Measurements from ENCODE around the gene PCSK2. TPM values are rescaled to one million over a fixed set of nuclear protein-coding genes. Genes with fewer than 3 reads are reported as not detected.

PCSK2 gene
- total RNA-seq, 1 donor from 2014 or later: 0.72 TPM

DNA sequence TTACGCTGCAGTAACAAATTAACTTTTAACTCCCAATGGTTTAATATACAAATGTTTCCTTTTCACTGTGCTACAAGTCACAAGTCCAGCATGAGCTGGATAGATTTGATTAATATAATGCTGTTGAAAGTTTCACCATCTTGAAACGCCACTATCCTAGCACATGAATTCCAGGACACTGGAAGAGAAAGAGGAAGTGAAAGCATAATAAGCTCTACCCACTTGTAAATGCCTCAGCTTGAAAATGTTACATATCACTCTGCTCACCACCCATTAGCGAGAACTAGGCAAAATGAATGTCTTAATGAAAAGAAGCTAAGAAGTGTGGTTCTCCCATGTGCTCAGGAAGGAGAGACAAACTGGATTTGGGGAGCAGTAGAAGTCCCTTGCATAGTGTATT is 46.9 kb downstream of the PCSK2 start:
- DNase-seq: no peak

DNA sequence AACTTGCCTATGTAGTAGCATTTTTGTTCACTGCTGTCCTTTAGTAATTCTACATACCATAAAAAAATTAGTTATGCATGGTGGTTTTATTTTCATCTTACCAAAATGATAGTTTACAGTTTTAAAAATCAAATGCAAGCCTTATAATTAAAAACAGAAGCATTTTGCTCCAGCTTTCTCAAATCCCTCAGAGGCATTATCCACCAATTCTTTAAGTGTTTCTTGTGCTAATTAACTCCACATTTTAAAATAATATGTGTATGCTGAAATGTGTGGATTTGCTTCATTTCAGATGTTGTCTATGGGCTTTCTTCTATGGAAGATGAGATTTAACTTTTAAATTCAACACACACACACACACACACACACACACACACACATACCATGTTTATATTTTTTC is 49.3 kb downstream of the PCSK2 start:
- DNase-seq: no peak

DNA sequence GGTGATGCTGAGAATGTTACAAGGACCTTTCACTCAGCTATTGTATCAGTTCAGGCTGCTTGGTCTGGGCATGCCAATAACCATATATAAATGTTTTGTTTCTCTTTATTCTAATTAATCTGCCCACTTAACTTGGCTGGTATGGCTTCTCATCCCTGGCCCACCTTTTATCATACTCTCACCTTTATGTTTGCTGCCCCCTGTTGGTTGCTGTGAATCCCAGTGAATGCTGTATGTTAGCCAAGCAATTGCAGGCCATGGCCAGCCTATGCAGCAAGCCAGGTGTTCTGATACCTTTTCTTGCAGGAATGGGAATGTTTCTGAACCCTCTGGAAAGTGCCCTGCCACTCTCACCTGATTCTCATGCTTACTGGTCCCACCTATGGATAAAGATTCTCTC is 54.6 kb downstream of the PCSK2 start:
- DNase-seq: peak; percentile 16

DNA sequence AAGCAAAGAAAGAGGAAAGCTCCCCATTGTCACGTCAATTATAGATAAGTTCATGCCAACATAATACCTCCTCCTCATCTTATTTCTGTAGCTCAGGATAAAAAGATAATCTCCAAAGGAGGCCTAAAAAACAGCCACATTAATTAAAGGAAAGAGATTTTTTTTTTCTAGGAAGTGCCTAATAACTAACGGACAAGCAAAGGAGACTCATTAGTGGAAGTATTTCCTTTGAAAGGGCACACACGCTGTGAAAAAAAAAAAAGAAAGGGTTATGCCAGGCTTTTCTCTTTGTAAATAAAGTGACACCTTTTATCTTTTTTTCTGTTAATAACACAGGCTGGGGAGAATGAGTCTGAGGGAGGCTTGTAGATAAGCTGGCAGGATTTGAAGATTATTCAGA is 55.7 kb downstream of the PCSK2 start:
- DNase-seq: no peak

DNA sequence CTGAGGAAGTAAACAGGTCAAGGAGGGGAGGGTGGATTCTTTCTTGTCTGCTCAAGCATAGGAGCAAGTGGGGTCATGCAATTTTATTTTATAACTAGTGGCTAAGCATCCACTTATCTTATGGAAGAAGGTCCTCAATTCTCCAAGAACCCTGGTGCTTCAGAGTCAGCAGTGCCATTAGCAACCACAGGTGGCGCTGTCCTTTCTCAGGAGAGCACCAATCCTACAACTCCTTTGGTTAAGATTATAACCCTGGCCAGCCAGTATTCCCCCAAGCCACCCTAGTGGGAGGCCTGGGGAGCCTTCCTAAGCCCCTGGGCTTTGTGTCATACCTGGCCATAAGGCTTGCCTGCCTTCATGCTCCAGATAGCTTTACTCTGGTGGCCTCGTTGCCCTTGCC is 60.7 kb downstream of the PCSK2 start:
- no peak for DNase-seq

DNA sequence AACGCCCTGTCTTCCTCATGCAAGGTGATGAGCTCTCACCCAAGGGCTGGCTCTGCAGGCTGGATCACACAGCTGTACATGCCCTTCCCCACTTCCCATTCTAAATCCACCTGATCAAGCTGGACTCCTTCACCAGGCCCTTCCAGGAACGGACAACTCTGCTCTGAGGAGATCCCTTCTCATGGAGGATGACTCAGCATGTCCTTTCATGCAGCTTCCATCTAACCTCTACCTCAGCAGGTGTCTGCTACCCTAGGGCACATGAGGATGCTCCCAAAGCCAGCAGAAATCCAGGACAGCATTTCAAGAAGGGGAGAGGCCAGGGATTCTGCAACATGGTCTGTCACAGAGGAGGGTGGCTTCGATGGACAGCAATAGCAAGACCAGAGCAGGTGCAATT is 61.2 kb downstream of the PCSK2 start:
- DNase-seq: no peak

DNA sequence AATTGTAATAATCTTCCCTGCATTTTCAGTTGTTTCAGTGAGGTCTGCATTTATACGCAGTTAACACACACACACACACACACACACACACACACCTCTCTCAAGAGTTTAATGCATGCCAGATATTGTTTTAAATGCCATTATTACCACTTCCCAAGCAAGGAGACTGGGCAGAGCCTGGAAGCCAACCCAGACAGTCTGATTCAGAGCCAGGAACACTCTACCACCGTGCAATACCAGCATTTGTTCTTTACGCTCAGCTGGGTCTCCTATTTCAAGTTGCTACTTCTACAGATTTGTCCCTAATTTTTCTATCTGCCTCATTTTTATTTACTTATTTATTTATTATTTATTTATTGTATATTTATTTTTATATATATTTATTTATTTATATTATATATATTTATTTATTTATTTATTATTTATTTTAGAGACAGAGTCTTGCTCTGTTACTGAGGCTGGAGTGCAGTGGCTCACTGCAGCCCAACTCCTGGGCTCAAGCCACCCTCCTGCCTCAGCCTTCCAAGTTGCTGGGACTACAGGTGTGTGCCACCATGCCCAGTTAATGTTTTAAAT is 68.4 kb downstream of the PCSK2 start:
- DNase-seq: peak; percentile 12

DNA sequence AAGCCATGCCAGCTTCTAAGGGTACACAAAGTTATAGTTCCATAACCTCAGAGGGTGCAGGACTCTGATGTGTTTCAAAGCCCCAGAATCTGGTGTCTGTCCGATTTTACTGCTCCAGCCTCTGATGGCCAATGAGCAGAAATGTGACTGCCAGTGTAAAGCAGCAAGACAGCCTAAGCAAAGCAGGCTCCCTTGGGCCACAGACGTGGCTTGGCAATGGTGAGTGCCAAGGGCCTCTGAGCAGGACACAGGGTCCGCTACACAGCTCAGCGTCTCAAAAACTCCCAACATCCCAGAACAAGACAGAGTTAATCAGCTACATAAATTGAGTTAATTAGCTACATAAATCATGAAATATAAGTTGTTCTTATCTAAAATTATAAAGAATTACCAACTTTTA is 69.2 kb downstream of the PCSK2 start:
- no peak for DNase-seq

DNA sequence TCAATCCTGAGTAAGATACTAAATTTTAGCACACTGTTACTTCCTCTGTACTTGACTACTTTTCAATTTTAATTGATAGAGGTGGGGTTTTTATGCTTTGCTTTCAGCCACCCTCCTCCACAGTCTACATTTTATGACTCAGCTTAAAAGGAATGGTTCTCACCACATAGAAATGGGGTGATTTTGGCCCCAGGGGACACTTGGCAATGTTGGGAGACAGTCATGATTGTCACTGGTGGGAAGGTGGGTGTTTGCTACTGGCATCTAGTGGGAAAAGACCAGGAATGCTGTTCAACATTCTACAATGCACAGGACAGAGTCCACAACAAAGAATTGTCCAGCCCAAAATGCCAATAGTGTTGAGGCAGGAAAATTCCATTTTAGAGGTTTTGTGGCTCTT is 71.3 kb downstream of the PCSK2 start:
- DNase-seq: no peak

DNA sequence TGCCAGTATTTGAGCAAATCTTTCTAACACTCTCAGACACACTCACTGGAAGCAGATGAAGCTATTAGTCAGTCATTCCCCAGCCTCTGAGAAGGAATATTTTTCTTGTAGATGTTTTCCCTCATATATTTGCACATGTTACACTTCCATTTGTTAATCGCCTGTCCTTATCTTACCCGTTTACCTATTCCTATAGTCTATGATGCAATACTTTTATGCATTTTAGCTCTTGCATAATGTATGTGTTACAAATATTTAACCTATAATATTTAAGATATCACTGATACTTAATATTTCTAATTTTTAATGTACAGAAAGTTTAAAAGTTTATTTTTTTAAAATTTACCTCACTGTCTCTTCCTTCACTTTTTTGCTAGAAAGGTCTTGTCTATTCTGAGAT is 71.9 kb downstream of the PCSK2 start:
- no peak for DNase-seq

DNA sequence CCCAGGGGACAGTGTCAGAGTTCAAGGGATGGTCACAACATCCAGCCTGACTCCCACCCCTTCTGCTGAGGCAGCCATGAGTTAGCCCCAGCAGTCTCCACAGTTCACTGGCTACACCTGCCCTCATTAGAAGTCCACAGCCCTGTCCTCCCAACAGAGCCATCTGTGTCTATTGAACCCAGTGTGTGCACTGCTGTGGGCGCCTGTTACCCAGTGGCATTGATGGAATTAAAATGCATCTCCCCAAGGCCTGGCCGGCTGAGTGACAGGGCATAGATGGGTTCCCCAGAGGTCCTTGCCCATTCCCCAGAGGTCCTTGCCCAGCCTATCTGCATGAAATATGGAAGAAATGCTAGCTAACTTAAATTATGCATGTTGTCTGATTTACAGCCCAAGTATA is 73.3 kb downstream of the PCSK2 start:
- DNase-seq: no peak

DNA sequence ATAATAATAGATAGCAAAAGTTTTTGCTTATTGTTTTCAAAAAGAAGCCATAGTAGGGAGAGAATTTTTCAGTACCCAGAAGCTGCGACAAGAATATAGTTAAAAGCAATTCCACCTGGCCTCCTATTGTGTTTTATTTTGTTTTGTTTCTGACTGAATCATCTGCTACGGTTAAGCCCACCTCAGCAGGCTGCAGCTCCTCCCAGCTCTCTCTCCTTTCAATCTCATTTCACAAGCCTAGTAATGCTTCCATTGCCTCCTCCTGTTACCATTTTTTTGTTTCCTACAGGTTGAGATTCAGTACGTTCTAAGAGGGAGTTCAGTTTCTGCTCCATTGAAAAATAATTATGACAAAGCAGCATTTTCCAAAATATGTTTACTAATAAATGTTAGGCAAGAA is 77.9 kb downstream of the PCSK2 start:
- no peak for DNase-seq

DNA sequence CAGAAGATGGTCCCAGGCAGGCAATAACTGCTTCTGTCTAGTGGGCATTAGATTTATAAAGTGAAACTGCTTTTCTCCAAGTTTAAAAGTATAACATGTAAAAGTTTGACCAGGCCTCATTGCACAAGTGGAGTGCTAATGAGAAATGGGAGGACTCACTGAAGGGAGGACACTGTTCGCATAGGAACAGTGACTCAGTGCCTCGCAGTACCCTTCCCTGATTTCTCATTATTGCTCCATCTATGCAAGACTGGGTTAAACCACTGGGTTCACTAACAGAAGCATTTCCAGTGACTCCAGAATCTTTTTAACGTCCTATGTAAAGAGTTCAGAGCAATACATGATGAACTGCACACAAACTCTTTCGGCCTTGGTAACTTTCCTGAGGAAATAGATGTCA is 79.6 kb downstream of the PCSK2 start:
- DNase-seq: no peak

DNA sequence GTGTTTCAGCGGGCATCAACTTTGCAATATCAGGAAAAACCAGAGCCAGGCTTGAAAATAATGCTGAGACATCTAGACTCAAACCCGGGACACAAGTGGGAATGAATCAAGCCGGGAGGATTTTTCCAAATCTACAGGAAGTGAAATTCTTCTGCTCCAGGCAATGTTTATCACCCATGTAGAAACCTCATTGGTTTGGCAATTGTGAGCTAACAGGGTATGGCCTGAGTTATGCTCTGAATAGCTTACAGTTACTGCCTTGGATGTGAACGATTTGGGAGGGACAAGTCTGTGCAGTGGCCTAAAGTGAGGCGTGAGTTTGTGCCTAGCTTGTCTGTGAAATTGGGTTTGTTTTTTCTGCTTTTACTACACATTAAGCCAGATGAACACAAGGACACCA is 87.4 kb downstream of the PCSK2 start:
- no peak for DNase-seq

DNA sequence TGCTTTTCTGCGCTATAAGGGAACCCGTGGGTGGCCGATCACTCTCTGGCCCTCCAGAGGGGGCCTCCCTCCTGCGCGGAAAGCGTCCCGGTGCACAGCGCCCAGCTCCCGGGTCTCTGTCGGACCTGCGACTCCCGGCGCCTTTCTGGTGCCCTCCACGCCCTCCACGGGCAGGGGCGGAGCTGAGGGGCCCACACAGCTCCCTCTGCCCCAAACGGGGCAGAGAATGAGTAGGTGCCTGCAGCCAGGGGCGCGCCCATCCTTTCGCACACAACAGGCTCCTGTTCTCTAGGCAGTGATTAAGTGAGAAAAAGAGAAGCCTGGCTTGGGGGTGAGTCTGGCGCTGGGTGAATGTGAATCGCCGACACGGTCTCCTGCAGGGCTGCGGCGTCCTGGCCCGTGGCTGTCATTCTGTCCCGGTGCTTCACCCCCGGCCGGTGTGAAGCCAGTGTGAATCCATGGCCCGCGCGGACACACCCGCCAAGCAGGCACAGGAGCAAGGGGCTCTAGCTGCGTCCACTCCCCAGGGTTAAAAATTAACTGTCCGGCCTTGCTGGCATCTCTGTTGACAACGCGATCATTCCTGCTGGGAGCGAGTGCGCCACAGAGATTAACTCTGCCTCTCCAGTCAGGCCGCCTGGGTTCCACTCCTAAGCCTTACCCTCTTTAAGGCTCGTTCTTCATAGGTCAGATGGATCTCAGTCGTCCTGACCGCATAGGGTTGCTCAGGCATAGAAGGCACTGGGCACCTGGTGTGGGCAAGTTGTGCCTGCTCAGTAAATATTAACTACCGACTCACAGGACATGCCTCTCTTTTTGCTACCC is 88.8 kb downstream of the PCSK2 start:
- peak; percentile 13 for DNase-seq

DNA sequence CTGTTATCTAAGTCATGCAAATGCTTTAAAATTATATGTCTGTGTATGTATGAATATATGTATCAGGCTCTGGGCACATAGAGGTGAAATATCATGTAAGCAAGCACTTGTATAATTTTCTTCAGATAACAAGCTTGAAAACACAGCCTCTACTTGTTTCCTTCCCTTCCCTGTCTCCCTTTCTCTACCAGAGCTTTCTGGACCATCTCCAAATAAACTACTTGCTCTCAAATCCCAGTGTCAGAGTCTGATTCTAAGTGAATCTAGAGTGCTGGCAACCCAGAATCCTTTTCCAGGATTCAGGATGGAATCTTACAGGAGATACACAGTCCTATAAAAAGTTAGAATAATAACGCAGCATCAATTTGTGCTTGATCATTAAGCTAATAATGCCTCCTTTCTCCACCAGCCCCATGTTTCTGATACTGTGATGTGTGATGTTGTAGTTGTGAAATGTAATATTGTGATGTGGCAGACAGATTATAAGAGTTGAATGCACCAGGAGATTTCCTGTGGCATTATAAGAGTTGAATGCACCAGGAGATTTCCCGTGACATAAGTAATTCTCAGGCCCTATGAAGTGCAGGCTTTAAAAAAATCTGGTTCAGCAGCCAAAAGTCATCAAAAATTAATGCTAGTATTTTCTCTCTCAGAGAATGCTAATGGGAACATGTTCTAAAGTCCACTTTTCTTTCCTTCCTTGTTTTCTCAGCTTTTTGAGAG is 89.6 kb downstream of the PCSK2 start:
- DNase-seq: peak; percentile 13

DNA sequence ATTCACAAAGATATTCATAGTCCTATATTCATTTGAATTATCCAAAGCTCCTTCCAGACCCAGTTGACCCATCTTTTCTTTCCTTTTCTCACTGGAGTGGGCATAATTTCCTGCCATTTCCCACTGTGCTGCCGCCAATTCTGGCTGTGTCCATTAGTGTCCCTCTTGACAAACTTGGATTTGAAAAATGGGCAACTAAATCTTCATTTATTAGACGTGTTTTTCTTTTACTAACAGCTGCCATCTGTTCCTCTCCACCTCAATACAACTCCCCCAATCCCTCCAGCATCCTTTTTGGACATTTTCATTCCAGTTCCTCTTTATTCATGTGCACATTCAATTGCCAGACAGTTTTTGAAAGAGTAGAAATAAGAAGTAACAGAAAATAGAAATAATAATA is 90.5 kb downstream of the PCSK2 start:
- no peak for DNase-seq

DNA sequence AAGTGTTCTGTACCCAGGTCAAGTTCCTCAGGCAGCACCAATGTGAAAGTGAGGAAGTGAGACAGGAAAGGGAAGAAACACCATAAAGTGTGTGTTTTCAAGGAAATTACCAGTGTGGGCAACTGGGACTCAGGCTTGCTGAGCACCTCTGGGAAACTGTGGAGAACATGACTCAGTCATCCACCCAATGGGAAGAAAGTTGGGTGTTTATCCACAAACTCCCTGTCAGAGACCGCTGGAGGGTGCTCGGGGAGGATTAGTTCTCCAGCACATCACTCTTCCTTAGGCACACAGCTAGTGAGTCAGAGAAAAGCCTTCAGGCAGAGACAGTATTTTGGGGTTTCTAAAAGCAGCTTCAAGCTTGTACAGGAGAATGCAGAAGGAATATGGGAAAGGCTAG is 93.6 kb downstream of the PCSK2 start:
- DNase-seq: no peak

DNA sequence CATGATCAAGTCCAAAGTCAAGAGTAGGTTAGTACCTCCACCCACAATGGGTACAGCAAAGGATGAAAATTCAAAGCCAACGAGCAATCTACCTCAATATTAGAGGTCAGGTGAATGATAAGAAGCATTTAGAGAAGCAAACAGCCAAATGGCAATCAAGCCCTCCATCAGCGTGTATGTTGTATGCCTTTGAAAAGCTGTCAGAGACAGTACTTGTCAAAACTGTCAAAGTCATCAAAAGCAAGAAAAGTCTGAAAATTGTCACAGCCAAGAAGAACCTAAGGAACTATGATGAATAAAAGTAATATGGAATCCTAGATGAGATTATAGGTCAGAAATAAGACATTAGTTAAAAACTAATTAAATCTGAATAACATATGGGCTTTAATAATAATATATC is 99.3 kb downstream of the PCSK2 start:
- no peak for DNase-seq

DNA sequence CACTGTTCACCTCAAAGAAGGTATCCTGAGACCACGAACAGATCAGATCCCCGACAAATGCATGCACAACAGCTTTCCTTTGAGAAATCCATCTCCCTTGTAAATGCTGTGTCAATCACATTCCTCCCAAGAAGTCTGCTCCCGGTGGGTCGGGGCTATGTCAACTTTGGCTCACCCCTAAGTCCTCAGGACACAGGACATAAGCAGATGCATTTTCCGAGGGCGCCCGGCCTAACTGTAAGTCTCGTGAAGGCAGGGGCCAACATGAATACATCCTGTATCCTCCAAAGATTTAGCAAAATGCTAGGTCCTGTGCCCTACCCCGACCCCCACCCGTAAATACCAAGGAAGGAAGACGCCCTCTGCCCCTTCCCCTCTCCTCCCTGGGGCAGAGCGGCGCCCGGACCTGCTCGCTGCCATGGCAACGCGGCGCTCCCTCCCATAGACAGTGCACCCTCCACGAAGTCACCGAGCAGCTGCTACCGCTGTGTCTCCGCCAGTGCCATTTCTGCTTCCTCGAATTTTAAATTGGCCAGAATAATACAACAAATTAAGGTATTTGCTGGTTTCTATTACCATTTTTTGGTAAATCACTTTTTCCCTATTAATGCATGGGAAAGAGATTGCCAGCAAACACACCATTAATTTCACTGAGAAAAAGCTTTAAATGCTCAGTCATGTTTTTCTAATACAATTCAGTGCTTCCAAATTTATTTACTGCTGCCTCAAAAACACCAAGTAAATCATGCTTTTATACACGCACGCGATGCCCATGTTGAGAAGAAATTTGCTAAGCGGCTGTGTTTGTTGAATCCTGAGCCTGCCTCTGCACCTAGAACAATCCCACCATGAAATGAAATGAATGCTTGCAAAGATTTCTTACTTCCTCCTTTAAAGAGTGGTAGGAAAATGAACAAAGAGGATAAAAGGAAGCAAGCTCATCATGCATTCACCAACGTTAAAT is 100.6 kb downstream of the PCSK2 start:
- DNase-seq: peak; percentile 44

DNA sequence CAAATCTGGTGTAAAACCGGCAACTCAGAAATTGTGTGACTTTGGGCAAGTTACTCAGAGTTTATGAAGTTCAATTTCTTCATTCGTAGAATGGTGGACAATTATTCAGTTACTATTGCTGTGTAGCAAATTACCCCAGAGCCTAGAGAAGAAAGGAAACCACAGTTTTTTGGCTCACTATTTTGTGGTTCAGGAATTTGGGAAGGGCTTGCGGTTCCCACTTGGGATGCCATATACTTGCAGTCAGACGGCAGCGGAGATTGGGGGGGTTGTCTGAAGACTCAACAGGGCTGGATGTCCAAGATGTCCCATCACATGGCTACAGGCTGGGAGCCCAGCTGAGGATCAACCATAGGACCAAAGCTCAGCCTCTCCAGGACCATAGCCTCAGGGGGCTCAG is 108.1 kb downstream of the PCSK2 start:
- DNase-seq: no peak

DNA sequence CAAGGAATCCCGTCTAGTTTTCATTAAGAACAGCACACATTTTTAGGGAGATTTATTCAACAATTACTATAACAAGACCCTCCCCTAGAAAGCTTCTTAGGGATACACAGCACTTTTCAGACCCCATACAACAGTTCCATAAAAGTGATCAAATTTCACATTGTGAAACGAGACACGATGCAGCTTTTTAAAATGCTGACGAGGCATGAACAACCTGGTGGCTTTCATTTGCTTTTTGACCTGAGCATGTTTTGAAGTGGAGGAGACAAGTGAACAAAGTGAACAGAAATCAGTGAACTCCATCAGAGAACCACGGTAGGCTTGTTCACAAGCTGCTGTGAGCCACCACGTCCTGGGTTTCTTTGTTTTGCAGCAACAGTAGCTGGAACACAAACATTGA is 112.2 kb downstream of the PCSK2 start:
- no peak for DNase-seq
